Measurements from ENCODE around the gene SFSWAP.

SFSWAP gene

DNA sequence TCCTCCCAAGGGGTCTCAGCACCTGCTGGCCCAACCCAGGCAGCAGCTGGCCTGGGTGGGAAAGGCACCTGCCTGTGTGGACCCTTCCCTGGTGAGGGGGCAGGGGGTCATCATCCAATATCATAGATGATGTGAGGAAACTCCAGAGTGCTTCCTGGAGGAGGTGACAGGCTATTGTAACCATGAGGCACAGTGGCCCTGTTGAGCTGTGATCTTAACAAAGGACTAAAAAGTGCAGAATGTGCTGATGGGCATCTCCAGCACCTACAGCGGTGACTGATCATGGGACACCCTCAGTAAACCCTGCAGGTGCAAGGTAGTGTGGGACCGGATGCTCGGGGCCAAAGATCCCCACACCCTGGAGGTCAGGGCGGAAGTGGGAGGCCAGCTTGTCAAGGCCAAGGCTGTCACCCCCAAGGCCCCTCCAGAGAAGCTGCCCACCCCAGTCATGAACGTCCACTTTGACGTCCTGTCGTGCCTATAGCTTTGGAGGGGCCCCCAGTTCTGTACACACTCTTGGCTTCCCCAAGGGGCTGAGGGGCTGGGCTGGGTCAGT, 124.8 kb downstream of the SFSWAP start:
- no peak for DNase-seq (ENCODE audit: low read depth)

- no peak for DNase-seq (ENCODE audit: low read depth)
Measured at GRCh38 chr12:131836193-131836592, 125.3 kb downstream of the SFSWAP start.

GRCh38 chr12:131836714-131837397, 126.0 kb downstream of the SFSWAP start:
- DNase-seq (ENCODE audit: low read depth) = no peak

- DNase-seq (ENCODE audit: low read depth) = no peak
Measured at GRCh38 chr12:131840643-131841416, 129.9 kb downstream of the SFSWAP start.

GRCh38 chr12:131841547-131841946, 130.7 kb downstream of the SFSWAP start:
- DNase-seq (ENCODE audit: low read depth) = no peak

DNA sequence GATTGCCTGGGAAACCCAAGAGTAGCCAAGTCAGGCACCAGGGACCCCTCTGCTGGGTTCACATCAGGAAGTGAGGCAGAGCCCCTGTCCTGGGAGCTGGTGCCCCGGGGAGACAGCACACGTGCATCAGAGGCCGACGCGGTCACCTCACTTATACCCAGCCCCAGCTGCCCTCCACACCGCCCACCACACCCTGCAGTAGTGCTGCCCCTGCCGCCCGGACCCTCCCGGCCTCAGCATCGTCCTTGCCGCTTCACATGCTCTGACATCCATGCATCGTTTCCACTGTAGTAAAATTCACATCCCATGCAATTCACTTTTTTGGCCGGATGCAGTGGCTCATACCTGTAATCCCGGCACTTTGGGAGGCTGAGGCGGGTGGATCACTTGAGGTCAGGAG, 131.3 kb downstream of the SFSWAP start:
- DNase-seq (ENCODE audit: low read depth) = no peak

- DNase-seq (ENCODE audit: low read depth) = no peak
Measured at GRCh38 chr12:131843527-131843926, 132.6 kb downstream of the SFSWAP start.

DNA sequence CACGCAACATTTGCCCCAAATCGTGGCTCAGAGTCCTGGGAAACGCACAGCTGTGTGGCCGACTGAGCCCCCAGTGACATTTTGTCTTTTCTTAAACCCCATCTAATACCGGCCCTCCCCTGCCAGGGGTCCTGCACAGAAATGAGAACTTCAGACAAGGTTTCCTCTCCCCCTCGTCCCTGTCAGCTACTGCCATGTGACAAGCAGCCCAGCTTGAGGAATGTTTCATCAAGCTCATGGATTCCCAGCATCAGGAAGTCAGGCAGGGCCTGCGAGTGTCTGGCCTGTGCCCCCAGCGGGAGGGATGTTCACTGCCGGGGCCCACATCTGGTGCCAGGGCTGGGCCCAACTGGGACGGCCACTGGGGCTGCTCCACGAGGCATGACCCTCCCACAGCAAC, 133.2 kb downstream of the SFSWAP start:
- DNase-seq (ENCODE audit: low read depth) = no peak

- DNase-seq (ENCODE audit: low read depth) = no peak
Measured at GRCh38 chr12:131844656-131845055, 133.8 kb downstream of the SFSWAP start.

- no peak for DNase-seq (ENCODE audit: low read depth)
Measured at GRCh38 chr12:131845121-131845520, 134.2 kb downstream of the SFSWAP start.

DNA sequence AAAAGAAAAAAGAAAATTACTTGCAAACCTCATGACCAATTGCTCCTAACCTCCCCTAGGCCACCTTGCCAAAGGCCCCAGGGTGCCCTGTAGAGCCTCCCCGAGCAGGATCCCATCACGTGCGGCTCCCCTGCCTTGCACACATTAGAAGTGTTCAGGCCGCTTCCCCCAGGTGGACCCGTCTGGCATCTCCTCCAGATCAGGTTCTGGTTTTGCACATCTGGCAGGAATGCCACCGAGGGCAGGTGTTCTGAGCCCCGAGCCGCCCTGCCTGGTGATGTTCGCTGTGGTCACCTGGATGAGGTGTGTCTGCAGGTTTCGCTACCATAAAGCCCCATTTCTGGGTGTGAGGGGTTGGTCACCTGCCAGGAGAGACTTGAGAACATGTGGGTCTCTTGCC, 136.6 kb downstream of the SFSWAP start:
- no peak for DNase-seq (ENCODE audit: low read depth)

DNA sequence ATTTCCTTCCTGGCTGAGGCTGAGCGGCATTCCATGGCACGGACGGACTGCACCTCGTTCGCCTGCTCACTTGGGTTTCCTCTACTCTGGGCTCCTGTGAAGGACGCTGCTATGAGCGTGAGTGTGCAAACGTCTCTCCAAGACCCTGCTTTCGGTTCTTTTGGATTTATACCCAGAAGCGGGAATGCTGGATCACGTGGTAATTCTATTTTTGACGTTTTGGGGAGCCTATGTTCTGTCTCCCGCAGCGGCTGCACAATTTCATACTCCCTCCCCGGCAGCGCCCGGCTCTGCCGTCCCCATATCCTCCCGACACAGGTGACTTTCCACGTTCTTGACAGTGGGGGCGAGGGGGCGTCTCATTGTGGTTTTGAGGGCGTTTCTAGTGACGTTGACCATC, 137.9 kb downstream of the SFSWAP start:
- no peak for DNase-seq (ENCODE audit: low read depth)
